HCT116 (cell line): ENCODE data around the gene ASIP.
"Not testable (repeated sequence)": the region's sequence is repeated elsewhere in the genome, so short reads cannot be mapped to it uniquely, and the experiment has no call there.

Experiments
- CEBPB ChIP-seq: IDR thresholded peaks from 2 replicates; pipeline ENCODE4 v1.6.1; 2012; ENCODE audit warnings: low read depth
- CTCF ChIP-seq, 3 experiments: fragments of 200-600 bp in 1 of 3; sonication (generic) in 1 of 3; IDR thresholded peaks in 2 of 3; conservative IDR thresholded peaks in 1 of 3; 2 replicates each; pipeline ENCODE4 v1.5.1; 2012 to 2017; ENCODE audit warnings: low read depth in 2 of 3, low read length in 2 of 3, antibody characterized with exemption in 1 of 3, borderline replicate concordance in 1 of 3, control low read depth in 1 of 3, mild to moderate bottlenecking in 1 of 3, mixed read lengths in 1 of 3, mixed run types in 1 of 3, moderate library complexity in 1 of 3; ENCODE audit not compliant: insufficient read depth in 1 of 3
- EZH2 ChIP-seq: fragments of 200-600 bp; sonication (generic); IDR thresholded peaks from 2 replicates; pipeline ENCODE4 v1.6.1; 2017; ENCODE audit warnings: antibody characterized with exemption, mixed run types
- EZH2phosphoT487 ChIP-seq: fragments of 200-600 bp; IDR thresholded peaks from 2 replicates; pipeline ENCODE4 v1.6.1; 2018; ENCODE audit warnings: antibody characterized with exemption, borderline replicate concordance
- JUND ChIP-seq: IDR thresholded peaks from 2 replicates; pipeline ENCODE4 v1.6.1; 2012
- POLR2A ChIP-seq: IDR thresholded peaks from 2 replicates; pipeline ENCODE4 v1.7.0; 2011; ENCODE audit warnings: borderline replicate concordance; ENCODE audit not compliant: insufficient read depth, insufficient read length; ENCODE audit errors: extremely low read depth
- POLR2AphosphoS5 ChIP-seq: IDR thresholded peaks from 2 replicates; pipeline ENCODE4 v1.6.1; 2011; ENCODE audit warnings: mild to moderate bottlenecking, low read depth, low read length, moderate library complexity
- RAD21 ChIP-seq: IDR thresholded peaks from 2 replicates; pipeline ENCODE4 v1.6.1; 2012; ENCODE audit warnings: low read depth, mild to moderate bottlenecking
- REST ChIP-seq: IDR thresholded peaks from 2 replicates; pipeline ENCODE4 v1.6.1; 2012; ENCODE audit warnings: low read depth
- ZNF274 ChIP-seq: fragments of 200-500 bp; sonication (Bioruptor generic); IDR thresholded peaks from 2 replicates; pipeline ENCODE4 v1.6.1; 2014; ENCODE audit warnings: mild to moderate bottlenecking, low read depth, low read length, inconsistent platforms

GRCh38 chr20:34242015-34242414 is 792 bp downstream of the ASIP start:
- TF ChIP-seq POLR2AphosphoS5; POLR2A; CTCF (IDR thresholded peaks at IDR 0.05 in 2 of 3, conservative IDR thresholded peaks at IDR 0.05 in 1 of 3; ENCODE audit: borderline replicate concordance in 1 of 3, insufficient read depth in 1 of 3, low read depth in 2 of 3, low read length in 2 of 3); ZNF274; REST; JUND; CEBPB; EZH2phosphoT487; EZH2; RAD21: not testable (repeated sequence)
